ENCODE data around the gene VANGL2.

DNA sequence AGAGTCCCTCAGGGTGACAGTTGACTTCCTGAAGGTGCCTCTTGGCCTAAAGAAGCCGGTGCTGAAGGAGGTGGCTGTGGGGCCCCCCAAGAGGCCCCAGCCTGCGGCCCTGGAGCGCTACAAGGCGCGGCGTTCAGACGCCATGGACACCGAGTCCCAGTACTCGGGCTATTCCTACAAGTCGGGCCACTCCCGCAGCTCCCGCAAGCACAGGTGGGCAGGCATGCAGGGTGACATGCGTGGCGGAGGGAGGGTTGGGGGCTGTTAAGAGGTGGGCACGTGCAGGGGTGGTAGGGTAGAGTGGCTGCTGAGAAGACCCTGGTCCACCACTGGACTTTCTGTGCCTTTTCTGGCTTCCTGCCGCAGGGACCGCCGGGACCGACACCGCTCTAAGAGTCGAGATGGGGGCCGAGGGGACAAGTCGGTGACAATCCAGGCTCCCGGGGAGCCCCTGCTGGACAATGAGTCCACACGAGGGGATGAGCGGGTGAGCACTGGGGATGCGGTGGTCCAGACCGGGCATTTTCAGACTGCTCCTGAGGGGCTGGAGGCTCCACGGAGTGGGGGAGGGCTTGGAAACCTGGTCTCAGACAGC, 15.4 kb downstream of the VANGL2 start:
- TF ChIP-seq, protein P1, sequence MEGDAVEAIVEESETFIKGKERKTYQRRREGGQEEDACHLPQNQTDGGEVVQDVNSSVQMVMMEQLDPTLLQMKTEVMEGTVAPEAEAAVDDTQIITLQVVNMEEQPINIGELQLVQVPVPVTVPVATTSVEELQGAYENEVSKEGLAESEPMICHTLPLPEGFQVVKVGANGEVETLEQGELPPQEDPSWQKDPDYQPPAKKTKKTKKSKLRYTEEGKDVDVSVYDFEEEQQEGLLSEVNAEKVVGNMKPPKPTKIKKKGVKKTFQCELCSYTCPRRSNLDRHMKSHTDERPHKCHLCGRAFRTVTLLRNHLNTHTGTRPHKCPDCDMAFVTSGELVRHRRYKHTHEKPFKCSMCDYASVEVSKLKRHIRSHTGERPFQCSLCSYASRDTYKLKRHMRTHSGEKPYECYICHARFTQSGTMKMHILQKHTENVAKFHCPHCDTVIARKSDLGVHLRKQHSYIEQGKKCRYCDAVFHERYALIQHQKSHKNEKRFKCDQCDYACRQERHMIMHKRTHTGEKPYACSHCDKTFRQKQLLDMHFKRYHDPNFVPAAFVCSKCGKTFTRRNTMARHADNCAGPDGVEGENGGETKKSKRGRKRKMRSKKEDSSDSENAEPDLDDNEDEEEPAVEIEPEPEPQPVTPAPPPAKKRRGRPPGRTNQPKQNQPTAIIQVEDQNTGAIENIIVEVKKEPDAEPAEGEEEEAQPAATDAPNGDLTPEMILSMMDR (IDR thresholded peaks at IDR 0.05) = no peak
- TF ChIP-seq, protein P2, sequence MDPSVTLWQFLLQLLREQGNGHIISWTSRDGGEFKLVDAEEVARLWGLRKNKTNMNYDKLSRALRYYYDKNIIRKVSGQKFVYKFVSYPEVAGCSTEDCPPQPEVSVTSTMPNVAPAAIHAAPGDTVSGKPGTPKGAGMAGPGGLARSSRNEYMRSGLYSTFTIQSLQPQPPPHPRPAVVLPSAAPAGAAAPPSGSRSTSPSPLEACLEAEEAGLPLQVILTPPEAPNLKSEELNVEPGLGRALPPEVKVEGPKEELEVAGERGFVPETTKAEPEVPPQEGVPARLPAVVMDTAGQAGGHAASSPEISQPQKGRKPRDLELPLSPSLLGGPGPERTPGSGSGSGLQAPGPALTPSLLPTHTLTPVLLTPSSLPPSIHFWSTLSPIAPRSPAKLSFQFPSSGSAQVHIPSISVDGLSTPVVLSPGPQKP (IDR thresholded peaks at IDR 0.05; ENCODE audit: low read depth, low read length) = no peak
- TF ChIP-seq JUNB (IDR thresholded peaks at IDR 0.05) (no peak), ZSCAN20 (CRISPR knock-in tag; IDR thresholded peaks at IDR 0.05) (no peak), EHMT2 (IDR thresholded peaks at IDR 0.05; ENCODE audit: low read depth) (no peak), MAZ (IDR thresholded peaks at IDR 0.05; ENCODE audit: borderline replicate concordance, low read depth, low read length) (no peak), POLR2A (IDR thresholded peaks at IDR 0.05; ENCODE audit: low read length) (no peak), ZNF302 (CRISPR knock-in tag; IDR thresholded peaks at IDR 0.05) (no peak), SREBF2 (IDR thresholded peaks at IDR 0.05) (no peak), MYC (IDR thresholded peaks at IDR 0.05; ENCODE audit: borderline replicate concordance, low read length) (no peak), HDAC2 (IDR thresholded peaks at IDR 0.05) (no peak)

Measured in A549 (cell line).